ENCODE measurements around the gene RBM3. TPM values are rescaled to one million over a fixed set of nuclear protein-coding genes. Genes with fewer than 3 reads are reported as not detected.

The RBM3 gene
- total and polyA plus RNA-seq, 7 donors: 15.9 to 206 (median 68.9) TPM

DNA sequence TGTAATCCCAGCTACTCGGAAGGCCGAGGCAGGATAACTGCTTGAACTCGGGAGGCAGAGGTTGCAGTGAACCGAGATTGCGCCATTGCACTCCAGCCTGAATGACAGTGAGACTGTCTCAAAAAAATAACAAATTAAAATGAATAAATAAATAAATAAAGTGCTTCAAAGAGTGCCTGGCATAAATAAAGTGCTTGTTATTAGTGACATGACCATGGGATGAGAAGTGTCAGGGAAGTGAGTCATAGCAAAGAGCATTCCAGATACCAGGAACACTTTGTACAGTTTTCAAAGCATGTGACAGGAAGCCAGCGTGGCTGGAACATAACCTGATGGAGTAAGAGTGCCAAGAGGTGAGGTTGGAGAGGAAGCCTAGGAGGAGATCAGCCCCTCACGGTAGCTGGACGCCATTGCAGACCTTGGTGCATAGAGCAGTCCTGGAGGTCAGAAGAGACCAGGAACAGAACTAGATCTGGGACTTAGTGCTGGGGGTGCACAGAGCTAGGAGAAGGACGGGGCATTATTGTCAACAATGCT lies 17.0 kb downstream of the RBM3 start:
- no peak overlapping the region for H3K4me3 ChIP-seq
- H3K27me3 ChIP-seq (ENCODE audit: insufficient read depth in 3 of 3, low read length in 2 of 3): peaks cover 0 to 3% (median 0%) of the 10 kb centered on the region in 3 donors
- peak; percentile 55 to 91 (median 87) for ATAC-seq
- no peak for DNase-seq
- H3K9me3 ChIP-seq: no peaks in the 10 kb centered on the region
- 59 to 67% (median 63%) methylated on average over 9 of the region's 9 CpGs for WGBS, 3 donors
- no peaks in the 10 kb centered on the region for H3K36me3 ChIP-seq (ENCODE audit: insufficient read depth in 1 of 2, low read depth in 1 of 2)
- TF ChIP-seq CTCF (IDR thresholded peaks at IDR 0.05): no peak
- H3K4me1 ChIP-seq: no peaks in the 10 kb centered on the region
- peak overlapping the region; percentile 27 for H3K27ac ChIP-seq
- intact Hi-C loops (cut with DNase I): no loop called here

- TF ChIP-seq CTCF (IDR thresholded peaks at IDR 0.05): no peak
- Histone ChIP-seq H3K4me3 (no peak overlapping the region), H3K27ac (no peak overlapping the region), H3K9me3 (no peaks in the 10 kb centered on the region), H3K36me3 (ENCODE audit: insufficient read depth in 1 of 2, low read depth in 1 of 2) (no peaks in the 10 kb centered on the region), H3K4me1 (no peaks in the 10 kb centered on the region), H3K27me3 (ENCODE audit: insufficient read depth in 3 of 3, low read length in 2 of 3) (peaks cover 0 to 3% (median 0%) of the 10 kb centered on the region in 3 donors)
- DNase-seq (no peak), ATAC-seq (no peak)
- intact Hi-C loops (cut with DNase I): no loop called here
- WGBS, 3 donors: 62 to 80% (median 78%) methylated on average over 5 of the region's 5 CpGs
Measured at GRCh38 chrX:48592971-48593370, 18.7 kb downstream of the RBM3 start.

DNA sequence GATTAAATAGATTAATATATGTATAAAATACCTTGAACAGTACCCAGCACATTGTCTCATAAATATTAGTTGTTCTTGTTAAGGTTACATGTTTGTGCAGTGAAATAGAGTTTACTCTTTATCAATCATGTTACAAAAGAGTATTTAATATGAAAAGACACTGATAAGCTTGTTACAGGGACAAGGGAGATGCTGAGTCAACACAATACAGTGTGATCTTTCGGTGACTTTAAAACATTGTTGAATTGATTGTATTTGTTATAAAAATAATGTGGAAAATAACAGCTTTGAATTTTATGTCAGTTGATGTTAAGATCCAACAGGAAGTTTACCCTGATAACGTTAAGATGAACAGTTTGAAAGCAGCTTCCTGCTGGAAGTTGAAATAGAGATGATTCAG lies 21.6 kb downstream of the RBM3 start:
- no peak for ATAC-seq
- Histone ChIP-seq H3K9me3 (no peaks in the 10 kb centered on the region), H3K36me3 (ENCODE audit: insufficient read depth in 1 of 2, low read depth in 1 of 2) (peaks cover 0 to 22% of the 10 kb centered on the region in 2 donors), H3K27ac (no peak overlapping the region), H3K4me1 (no peaks in the 10 kb centered on the region), H3K4me3 (no peak overlapping the region), H3K27me3 (ENCODE audit: insufficient read depth in 3 of 3, low read length in 2 of 3) (peaks cover 0 to 3% (median 0%) of the 10 kb centered on the region in 3 donors)
- WGBS, 3 donors: 70 to 77% (median 75%) methylated on average over 2 of the region's 2 CpGs
- intact Hi-C loops (cut with DNase I): no loop called here
- TF ChIP-seq CTCF (IDR thresholded peaks at IDR 0.05): no peak
- DNase-seq: no peak

- DNase-seq (peak; percentile 92 to 95), ATAC-seq (peak; percentile 92 to 96 (median 93))
- H3K9me3 ChIP-seq: no peaks in the 10 kb centered on the region
- no peaks in the 10 kb centered on the region for H3K4me1 ChIP-seq
- 0 to 28% (median 1%) methylated on average over 36 to 62 of the region's 62 CpGs for WGBS, 3 donors
- intact Hi-C loops (cut with DNase I): no loop called here
- peak within 1 kb of the TSS; percentile 80 for H3K4me3 ChIP-seq
- peak within 1 kb of the TSS; percentile 96 for H3K27ac ChIP-seq
- TF ChIP-seq CTCF (IDR thresholded peaks at IDR 0.05): no peak
- H3K27me3 ChIP-seq (ENCODE audit: insufficient read depth in 3 of 3, low read length in 2 of 3): peaks cover 0 to 3% (median 0%) of the 10 kb centered on the region in 3 donors
- peaks cover 2 to 39% of the 10 kb centered on the region in 2 donors for H3K36me3 ChIP-seq (ENCODE audit: insufficient read depth in 1 of 2, low read depth in 1 of 2)
Measured at GRCh38 chrX:48597353-48598264, 23.3 kb downstream of the RBM3 start, which contains the start of gene WDR13. Gene WDR13 (plus strand): TSS chrX:48597492. CDS start chrX:48597997, 505 bp downstream.
